Measurements from ENCODE around the gene SLC25A33.

The SLC25A33 gene

DNA sequence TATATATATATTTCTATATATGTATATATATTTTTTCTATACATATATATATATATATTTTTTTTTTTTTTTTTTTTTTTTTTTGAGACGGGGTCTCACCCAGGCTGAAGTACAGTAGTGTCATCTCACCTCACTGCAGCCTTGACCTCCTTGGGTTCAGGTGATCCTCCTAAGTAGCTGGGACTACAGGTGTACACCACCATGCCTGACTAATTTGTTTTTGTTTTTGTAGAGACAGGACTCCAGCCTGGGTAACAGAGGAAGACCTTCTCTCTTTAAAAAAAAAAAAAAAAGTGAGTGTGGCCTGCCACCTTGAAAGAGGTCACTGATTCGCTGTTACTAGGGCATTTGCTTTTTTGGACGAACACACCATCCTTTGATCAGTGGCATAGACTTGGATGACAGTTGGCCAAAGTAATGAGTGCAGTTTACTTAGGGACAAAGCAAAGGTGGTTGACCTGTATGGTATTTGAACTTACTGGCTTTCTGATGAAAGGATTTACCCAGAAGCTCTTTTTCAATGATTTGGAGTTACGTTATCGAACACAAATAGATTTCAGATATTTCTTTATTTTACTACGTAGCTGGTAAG, 10.8 kb downstream of the SLC25A33 start:
- no peak overlapping the region for H3K4me3 ChIP-seq (replicated peaks; ENCODE audit: insufficient read depth, low read length)
- TF ChIP-seq GABPA (IDR thresholded peaks at IDR 0.05; ENCODE audit: low read depth) (no peak), POLR2AphosphoS5 (IDR thresholded peaks at IDR 0.05; ENCODE audit: low read depth) (no peak), SPI1 (IDR thresholded peaks at IDR 0.05; ENCODE audit: borderline replicate concordance, low read depth) (no peak)
- TF ChIP-seq, protein P1, sequence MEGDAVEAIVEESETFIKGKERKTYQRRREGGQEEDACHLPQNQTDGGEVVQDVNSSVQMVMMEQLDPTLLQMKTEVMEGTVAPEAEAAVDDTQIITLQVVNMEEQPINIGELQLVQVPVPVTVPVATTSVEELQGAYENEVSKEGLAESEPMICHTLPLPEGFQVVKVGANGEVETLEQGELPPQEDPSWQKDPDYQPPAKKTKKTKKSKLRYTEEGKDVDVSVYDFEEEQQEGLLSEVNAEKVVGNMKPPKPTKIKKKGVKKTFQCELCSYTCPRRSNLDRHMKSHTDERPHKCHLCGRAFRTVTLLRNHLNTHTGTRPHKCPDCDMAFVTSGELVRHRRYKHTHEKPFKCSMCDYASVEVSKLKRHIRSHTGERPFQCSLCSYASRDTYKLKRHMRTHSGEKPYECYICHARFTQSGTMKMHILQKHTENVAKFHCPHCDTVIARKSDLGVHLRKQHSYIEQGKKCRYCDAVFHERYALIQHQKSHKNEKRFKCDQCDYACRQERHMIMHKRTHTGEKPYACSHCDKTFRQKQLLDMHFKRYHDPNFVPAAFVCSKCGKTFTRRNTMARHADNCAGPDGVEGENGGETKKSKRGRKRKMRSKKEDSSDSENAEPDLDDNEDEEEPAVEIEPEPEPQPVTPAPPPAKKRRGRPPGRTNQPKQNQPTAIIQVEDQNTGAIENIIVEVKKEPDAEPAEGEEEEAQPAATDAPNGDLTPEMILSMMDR (IDR thresholded peaks at IDR 0.05; ENCODE audit: insufficient read depth, low read length): no peak
- TF ChIP-seq, protein P2, sequence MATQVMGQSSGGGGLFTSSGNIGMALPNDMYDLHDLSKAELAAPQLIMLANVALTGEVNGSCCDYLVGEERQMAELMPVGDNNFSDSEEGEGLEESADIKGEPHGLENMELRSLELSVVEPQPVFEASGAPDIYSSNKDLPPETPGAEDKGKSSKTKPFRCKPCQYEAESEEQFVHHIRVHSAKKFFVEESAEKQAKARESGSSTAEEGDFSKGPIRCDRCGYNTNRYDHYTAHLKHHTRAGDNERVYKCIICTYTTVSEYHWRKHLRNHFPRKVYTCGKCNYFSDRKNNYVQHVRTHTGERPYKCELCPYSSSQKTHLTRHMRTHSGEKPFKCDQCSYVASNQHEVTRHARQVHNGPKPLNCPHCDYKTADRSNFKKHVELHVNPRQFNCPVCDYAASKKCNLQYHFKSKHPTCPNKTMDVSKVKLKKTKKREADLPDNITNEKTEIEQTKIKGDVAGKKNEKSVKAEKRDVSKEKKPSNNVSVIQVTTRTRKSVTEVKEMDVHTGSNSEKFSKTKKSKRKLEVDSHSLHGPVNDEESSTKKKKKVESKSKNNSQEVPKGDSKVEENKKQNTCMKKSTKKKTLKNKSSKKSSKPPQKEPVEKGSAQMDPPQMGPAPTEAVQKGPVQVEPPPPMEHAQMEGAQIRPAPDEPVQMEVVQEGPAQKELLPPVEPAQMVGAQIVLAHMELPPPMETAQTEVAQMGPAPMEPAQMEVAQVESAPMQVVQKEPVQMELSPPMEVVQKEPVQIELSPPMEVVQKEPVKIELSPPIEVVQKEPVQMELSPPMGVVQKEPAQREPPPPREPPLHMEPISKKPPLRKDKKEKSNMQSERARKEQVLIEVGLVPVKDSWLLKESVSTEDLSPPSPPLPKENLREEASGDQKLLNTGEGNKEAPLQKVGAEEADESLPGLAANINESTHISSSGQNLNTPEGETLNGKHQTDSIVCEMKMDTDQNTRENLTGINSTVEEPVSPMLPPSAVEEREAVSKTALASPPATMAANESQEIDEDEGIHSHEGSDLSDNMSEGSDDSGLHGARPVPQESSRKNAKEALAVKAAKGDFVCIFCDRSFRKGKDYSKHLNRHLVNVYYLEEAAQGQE (IDR thresholded peaks at IDR 0.05; ENCODE audit: insufficient replicate concordance, low read depth): no peak
- no peak for DNase-seq (ENCODE audit: low read depth in 1 of 2, low spot score in 1 of 2)
- H3K27ac ChIP-seq (replicated peaks): no peak overlapping the region
- no peaks in the 10 kb centered on the region for H3K27me3 ChIP-seq (ENCODE audit: insufficient read depth, poor library complexity, severe bottlenecking)

DNA sequence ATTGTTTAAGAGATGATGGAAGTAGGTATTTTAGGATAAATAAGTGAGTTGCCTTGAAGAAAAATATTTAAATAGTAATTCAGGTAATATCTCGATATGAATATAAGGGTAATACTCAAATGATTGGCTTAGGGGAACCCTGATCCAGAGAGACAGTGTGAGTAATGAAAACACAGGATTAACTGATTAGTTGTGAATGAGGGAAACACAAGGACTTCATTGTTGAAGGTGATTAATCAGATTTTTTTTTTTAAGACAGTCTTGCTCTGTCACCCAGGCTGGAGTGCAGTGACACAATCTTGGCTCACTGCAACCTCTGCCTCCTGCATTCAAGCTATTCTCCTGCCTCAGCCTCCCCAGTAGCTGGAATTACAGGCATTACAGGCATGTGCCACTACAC, 12.7 kb downstream of the SLC25A33 start:
- TF ChIP-seq GABPA (IDR thresholded peaks at IDR 0.05; ENCODE audit: low read depth): no peak
- no peak for TF ChIP-seq SPI1 (IDR thresholded peaks at IDR 0.05; ENCODE audit: borderline replicate concordance, low read depth)
- TF ChIP-seq, protein P2 (IDR thresholded peaks at IDR 0.05; ENCODE audit: insufficient replicate concordance, low read depth): no peak
- TF ChIP-seq, protein P1 (IDR thresholded peaks at IDR 0.05; ENCODE audit: insufficient read depth, low read length): no peak
- TF ChIP-seq POLR2AphosphoS5 (IDR thresholded peaks at IDR 0.05; ENCODE audit: low read depth): no peak
- no peak for DNase-seq (ENCODE audit: low read depth in 1 of 2, low spot score in 1 of 2)
- no peak overlapping the region for H3K4me3 ChIP-seq (replicated peaks; ENCODE audit: insufficient read depth, low read length)
- no peak overlapping the region for H3K27ac ChIP-seq (replicated peaks)
- H3K27me3 ChIP-seq (ENCODE audit: insufficient read depth, poor library complexity, severe bottlenecking): no peaks in the 10 kb centered on the region

DNA sequence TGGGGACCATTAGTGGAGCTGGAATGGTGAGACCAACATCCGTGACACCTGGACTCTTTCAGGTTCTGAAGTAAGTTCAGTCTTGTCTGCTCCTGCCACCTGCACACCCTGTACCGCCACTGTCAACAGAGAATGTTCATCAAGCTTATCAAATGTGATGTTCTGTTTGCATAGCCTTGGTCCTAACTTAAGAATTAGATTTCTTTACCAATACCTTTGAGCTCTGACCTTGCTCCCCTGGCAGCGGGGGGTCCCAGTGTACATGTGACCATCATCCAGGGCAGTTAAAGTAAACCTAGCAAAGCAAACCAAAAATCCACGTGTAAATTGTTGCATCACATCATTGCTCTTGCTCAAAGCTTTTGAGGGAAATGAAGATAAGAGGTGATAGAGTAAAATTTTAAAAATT, 14.5 kb downstream of the SLC25A33 start:
- Histone ChIP-seq H3K27ac (replicated peaks) (no peak overlapping the region), H3K27me3 (ENCODE audit: insufficient read depth, poor library complexity, severe bottlenecking) (no peaks in the 10 kb centered on the region), H3K4me3 (replicated peaks; ENCODE audit: insufficient read depth, low read length) (no peak overlapping the region)
- TF ChIP-seq, protein P1 (IDR thresholded peaks at IDR 0.05; ENCODE audit: insufficient read depth, low read length): no peak
- TF ChIP-seq SPI1 (IDR thresholded peaks at IDR 0.05; ENCODE audit: borderline replicate concordance, low read depth): no peak
- TF ChIP-seq GABPA (IDR thresholded peaks at IDR 0.05; ENCODE audit: low read depth): no peak
- DNase-seq (ENCODE audit: low read depth in 1 of 2, low spot score in 1 of 2): no peak

DNA sequence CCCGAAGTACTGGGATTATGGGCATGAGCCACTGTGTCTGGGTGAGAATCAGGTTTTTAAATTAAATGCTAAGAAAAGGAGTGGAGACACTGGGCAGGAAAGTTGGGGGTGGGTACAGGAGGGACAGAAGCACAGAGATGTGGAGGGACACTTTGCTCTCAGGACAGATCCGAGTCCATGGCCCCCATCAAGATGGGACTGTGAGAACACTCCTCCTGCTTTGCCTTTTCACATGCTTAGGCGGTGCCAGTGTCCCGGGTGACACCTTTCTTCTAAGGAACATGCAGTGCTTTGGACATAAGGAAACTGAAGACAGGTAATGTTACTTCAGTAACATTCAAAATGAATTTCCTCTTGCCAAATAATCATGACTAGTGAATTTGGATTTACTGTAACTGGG, 16.7 kb downstream of the SLC25A33 start:
- TF ChIP-seq, protein P1 (IDR thresholded peaks at IDR 0.05; ENCODE audit: insufficient read depth, low read length): no peak
- TF ChIP-seq SPI1 (IDR thresholded peaks at IDR 0.05; ENCODE audit: borderline replicate concordance, low read depth) (no peak), GABPA (IDR thresholded peaks at IDR 0.05; ENCODE audit: low read depth) (no peak), POLR2AphosphoS5 (IDR thresholded peaks at IDR 0.05; ENCODE audit: low read depth) (no peak)
- TF ChIP-seq, protein P2 (IDR thresholded peaks at IDR 0.05; ENCODE audit: insufficient replicate concordance, low read depth): no peak
- H3K27ac ChIP-seq (replicated peaks): no peak overlapping the region
- H3K4me3 ChIP-seq (replicated peaks; ENCODE audit: insufficient read depth, low read length): no peak overlapping the region
- no peak for DNase-seq (ENCODE audit: low read depth in 1 of 2, low spot score in 1 of 2)
- no peaks in the 10 kb centered on the region for H3K27me3 ChIP-seq (ENCODE audit: insufficient read depth, poor library complexity, severe bottlenecking)
